GM18519 (cell line): Measurements from ENCODE around the gene HCN4.

ENCODE experiments used
- ATAC-seq: cut with Tn5 transposase; IDR thresholded peaks from one replicate; pipeline ENCODE4 v1.9.1; 2021; ENCODE audit warnings: mild to moderate bottlenecking, moderate library complexity; ENCODE audit not compliant: unreplicated experiment, low FRiP score

Gene HCN4

DNA sequence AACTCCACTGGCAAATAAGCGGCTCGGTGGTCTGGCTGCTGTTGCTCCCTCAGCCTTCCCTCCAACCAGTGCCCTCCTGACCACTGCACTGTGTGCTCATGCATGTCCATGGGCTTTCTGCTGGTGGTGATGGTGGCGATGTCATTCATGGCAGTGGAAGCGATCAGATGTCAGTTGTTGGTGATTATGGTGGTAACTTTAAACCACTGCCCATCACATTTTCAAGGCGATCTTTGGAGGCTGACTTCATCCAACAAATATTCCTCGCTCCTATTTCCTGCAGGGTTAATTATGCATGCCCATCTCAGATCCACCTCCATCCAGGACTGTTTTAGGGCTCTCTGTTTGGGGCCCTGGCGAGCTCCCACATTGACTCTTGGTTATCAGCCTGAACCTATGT lies 13.4 kb upstream of the HCN4 start:
- ATAC-seq, result no peak

GRCh38 chr15:73380661-73381060 lies 11.9 kb upstream of the HCN4 start:
- no peak for ATAC-seq

- ATAC-seq, result no peak
Observed at GRCh38 chr15:73378089-73378488, 9.3 kb upstream of the HCN4 start.

DNA sequence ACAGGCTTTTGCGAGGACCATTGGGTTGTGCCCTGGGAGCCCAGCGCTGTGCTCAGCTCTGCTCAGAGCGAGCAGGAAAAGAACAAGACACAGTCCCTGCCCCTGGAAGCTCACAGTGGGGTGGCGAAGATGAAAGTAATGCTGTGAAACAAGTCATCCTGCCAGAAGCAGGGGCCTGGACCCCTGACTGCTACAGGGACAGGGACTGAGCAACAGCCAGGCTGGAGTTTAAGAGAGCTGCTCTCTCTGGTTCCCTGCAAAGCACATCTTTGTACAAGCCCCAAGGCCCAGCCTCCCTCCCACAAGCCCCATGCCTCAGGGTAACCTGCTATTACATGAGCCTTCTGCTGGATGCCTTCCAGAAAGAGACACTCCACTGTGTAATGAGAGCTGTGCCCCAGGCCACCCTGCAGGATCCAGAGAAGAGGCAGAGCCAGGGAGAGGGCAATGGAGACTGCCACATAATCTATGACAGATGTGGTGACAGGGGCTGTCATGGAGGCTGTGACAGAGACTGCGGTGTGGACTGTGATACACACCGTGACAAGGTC lies 7.1 kb upstream of the HCN4 start:
- ATAC-seq, result no peak

DNA sequence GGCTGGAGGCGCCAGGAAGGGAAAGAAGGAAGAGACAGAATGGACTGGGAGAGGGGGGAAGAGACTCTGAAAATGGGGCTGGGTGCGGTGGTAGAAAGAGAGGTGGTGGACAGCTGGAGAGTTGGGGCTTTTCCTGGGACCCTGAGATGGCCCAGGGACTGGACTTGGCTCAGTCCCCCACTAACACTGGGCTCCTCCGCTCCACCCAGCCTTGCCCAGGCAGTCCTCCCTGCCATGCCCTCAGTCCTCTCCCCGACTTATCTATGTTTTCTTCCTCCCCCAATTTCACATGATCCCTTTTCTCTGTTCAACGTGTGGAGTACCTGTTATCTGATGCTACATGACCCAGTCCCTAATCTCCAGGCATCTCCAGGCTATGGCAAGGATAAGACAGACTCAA lies 6.3 kb upstream of the HCN4 start:
- ATAC-seq, result no peak

DNA sequence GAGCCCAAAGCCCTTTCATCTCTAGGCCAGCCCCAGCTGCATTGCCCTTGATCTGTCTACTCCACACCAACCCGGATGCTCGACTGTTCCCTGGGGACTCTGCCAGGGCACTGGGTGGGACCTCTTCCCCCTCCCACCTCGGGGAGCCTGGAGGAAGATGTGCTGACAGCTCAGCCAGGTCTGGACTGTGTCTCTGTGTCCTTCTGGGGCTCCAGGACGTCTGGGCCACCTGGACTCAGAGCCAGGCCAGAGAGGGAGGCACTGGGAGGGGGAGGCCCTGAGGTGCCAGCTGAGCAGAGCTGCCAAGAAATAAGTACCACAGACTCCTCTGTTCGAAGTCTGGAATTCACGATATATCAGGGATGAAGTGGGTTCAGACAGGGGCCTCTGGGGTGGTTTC lies 5.8 kb upstream of the HCN4 start:
- no peak for ATAC-seq

DNA sequence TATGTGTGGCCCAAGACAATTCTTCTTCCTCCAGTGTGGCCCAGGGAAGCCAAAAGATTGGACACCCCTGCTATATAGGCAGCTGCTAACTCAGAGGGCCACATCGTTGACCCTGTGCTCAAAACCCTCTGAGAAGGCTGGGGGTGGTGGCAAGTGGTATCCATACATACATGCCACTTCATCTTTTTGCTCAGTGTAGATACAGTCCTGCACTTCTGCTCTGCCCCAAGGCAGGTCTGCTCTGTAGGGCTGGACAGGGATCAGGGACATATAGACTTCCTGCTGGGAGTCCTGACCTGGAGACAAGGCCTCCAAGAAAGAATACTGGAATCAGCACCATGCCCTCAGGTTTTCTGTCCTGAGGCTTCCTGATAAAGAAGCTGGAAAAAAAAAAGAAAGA lies 4.5 kb upstream of the HCN4 start:
- no peak for ATAC-seq

GRCh38 chr15:73371812-73372211 lies 3.1 kb upstream of the HCN4 start:
- ATAC-seq, result no peak

- no peak for ATAC-seq
Observed at GRCh38 chr15:73370151-73370550, 1.4 kb upstream of the HCN4 start.

DNA sequence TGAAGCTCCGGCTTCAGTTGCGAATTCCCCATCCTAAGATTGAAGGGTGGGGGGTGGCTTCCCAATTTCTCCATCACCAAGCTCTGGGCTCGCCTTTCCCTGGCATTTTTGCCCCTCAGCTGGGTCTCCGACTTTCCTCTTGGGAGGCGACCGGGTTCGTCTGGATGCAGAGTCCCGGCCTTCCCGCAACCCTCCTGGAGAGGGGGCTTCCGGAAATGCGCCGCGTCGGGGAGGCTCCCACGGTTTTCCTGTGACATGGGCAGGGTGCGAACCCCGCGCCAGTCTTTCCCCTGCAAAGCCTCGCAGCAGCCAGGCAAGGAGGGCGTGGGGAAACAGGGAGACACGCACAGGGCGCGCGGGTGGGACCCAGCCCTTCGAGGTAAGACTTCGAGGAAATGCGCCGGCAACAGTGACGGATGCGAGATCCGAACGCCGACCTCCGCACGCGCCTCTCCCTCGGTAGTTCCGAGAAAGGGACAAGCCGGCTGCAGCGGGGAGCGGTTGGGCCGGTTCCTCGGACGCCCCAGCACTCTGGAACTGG lies 466 bp upstream of the HCN4 start:
- no peak for ATAC-seq

DNA sequence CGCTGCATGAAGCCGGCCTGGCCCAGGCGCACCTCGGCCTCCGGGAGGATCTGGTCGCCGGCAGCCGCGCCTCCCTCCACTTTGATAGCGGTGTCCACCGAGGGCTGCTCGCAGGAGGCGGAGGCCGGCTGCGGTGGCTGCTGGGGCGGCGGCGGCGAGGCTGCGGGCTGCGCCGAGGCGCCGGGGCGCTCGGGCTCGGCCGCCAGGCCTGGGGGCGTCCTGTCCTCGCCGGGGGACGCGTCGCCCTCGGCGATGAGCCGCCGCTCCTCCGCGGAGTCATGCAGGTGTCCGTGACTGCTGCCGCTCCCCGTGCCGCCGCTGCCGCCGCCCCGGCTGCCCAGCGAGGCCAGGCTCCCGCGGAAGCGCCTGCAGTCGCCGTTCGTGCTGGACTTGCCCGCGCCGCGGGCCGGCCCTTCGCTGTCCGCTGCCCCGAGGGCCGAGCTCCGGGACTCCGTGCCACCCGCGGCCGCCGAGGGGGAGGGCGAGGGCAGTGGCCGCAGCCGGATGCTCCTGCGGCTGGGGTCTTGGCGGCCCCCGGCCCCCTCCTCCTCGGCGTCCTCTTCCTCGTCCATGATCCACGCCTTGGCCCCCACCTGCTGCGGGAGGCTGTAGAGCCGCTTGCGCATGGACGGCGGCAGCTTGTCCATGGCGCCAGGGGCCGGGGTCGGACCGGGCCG lies 996 bp downstream of the HCN4 start:
- no peak for ATAC-seq

DNA sequence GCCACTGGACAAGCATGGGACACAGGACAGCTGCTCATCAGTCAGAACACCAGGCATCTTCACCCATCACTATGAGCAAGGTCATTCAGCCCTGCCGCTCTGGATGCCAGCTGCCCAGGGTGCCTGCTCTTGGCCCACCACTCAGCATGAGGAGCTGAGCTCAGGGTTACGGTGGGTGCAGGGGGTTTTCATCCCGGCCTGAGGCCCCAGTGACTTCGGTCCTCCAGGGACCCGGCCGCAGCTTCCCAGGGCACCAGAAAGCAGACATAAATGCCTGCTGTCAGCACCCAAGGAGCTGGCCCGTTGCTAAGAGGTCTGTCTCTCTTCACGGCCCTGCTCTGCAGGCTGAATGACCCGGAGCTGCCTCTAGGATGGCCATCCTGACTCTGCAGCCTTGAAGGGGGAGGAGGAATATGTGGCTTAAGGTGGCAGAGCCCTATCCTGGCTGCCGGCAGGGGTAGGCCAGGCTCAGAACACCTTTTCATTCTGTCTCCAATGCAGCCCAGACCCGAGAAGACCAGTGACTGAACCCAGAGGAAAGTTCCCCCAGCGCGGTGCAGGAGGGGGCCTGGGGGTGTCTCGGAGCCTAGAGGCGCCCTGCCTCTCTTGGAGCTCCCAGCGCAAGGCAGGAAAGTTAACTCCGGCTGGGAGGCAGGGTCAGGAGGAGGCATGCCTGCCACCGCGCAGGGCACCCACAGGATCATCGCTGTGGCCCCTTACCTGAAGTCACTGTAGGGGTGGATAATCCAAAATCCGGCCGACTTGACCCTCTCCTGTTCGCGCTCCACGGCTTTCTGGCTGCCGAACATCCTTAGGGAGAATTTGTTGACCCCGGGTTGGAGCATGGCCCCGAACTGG lies 1.8 kb downstream of the HCN4 start:
- no peak for ATAC-seq

DNA sequence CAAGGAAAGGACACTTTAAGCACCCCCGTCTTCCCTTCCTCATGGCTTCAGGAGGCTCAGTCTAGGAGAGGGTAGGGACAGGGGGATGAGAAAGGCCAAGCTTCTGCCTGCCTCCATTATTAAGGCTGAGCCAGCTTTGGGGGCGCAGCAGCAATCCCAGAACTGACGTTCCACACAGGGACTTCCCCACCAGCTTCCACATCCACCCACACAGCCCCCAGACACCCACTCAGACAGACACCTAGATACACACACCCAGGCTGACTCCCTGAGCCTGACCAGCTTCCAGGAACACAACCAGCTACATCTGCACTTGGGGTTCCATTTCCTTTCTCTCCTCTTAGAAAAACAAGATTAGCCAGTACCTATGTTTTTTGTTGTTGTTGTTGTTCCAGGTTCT lies 4.7 kb downstream of the HCN4 start:
- ATAC-seq, result no peak

DNA sequence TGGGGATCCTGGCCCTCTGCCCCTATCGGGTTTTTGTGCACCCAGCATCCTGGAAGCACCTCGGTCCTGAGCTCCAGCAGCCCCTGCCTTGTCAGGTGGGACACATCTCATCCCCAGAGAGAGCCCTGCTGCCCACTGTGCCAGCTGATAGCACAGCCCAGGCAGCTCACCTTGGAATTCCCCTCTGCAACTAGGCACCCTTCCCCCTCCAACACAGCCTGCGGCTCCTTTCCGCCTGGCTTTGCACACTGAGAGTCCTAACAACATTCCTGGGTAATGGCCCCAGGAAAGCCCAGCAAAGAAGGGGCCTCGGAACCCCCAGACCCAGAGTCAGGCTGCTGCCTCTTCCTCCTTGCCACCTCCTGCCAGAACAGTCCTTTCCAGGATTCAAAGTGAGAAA lies 5.9 kb downstream of the HCN4 start:
- ATAC-seq, result no peak

GRCh38 chr15:73361337-73361736 lies 7.4 kb downstream of the HCN4 start:
- ATAC-seq, result no peak

DNA sequence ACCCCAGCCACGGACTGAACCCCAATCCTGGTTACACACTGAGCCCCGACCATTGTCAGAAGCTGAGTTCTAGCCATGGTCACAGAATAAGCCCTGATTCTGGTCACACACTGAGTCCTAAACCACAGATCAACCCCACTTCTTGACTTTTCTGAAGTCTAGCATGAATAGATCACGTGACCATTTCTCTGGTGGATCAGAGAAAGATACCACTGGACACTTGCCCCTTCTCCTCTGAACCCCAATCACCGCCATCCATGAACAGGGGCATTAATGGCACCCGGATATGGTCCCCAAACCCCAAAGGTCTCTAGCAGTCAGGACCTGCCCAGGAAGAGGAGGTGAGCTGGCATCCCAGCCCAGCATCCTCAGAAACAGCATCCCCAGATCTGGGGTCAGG lies 9.1 kb downstream of the HCN4 start:
- ATAC-seq, result no peak

- no peak for ATAC-seq
Observed at GRCh38 chr15:73357999-73358665, 10.6 kb downstream of the HCN4 start.

DNA sequence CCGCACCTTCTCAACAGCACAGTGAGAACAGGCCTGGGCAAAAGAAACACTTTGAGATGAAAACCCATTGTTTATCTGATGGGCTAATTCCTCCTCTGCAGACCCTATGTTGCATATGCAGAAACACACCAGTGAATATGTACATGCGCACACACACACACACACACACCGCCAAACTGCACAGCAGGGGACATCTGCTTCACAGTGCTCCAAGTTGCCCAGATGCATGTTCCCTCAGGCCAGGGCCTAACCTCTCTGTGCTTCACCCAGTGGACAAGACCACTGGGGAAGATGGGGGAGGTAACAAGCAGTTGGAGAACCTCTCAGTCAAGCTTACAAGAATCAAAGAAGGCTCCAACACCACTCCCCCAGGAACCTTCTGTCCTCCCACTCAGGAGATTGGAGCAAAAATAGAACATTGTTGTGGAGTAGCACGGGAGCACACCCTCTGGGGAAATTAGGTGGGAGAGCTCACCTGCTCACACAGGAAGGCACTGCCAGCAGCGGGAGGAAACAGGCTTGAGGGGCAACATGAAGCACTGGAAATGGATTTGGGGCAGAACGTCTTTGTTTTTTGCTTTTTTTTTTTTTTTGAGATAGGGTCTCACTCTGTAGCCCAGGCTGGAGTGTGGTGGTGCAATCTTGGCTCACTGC lies 13.0 kb downstream of the HCN4 start:
- ATAC-seq, result no peak

GRCh38 chr15:73354241-73354640 lies 14.5 kb downstream of the HCN4 start:
- no peak for ATAC-seq

- ATAC-seq, result no peak
Observed at GRCh38 chr15:73353734-73354133, 15.0 kb downstream of the HCN4 start.

- no peak for ATAC-seq
Observed at GRCh38 chr15:73352082-73352481, 16.7 kb downstream of the HCN4 start.
